ENCODE data around the gene MYL9. TPM values are rescaled to one million over a fixed set of nuclear protein-coding genes. Genes with fewer than 3 reads are reported as not detected.

Gene MYL9
- total and polyA plus RNA-seq, 2 donors (not counting 3 experiments of a cell fraction or from before 2014, with no cell fraction given): 41.7 to 116 TPM

GRCh38 chr20:36548704-36549627 is 7.6 kb downstream of the MYL9 start:
- Histone ChIP-seq H3K79me2 (ENCODE audit: control insufficient read depth, insufficient read depth, low read length) (no peaks in the 10 kb centered on the region), H2AFZ (ENCODE audit: low read depth, low read length) (no peak overlapping the region), H3K27ac (ENCODE audit: insufficient read depth, low read depth, low read length) (no peak overlapping the region), H3K9ac (replicated peaks; ENCODE audit: extremely low read depth, insufficient read depth, low read length) (no peak overlapping the region), H3K4me3 (replicated peaks in 1 of 3; ENCODE audit: insufficient read depth in 1 of 3, low read depth in 1 of 3, low read length in 3 of 3) (no peak overlapping the region), H3K9me3 (replicated peaks; ENCODE audit: control insufficient read depth, insufficient read depth, low read length) (no peaks in the 10 kb centered on the region), H3K36me3 (ENCODE audit: control insufficient read depth in 2 of 2, extremely low read depth in 1 of 2, insufficient read depth in 2 of 2, low read length in 2 of 2) (peaks cover 0 to 5% of the 10 kb centered on the region in 2 experiments), H4K20me1 (replicated peaks; ENCODE audit: control insufficient read depth, extremely low read depth, insufficient read depth, low read length) (no peaks in the 10 kb centered on the region), H3K9me1 (replicated peaks; ENCODE audit: control insufficient read depth, extremely low read depth, insufficient read depth, low read length) (no peaks in the 10 kb centered on the region), H3K4me2 (ENCODE audit: insufficient read depth, low read length) (no peak overlapping the region), H3K27me3 (ENCODE audit: control insufficient read depth in 2 of 2, insufficient read depth in 2 of 2, low read length in 2 of 2) (no peaks in the 10 kb centered on the region), H3K4me1 (ENCODE audit: control insufficient read depth, extremely low read depth, insufficient read depth, low read length) (peaks cover 5% of the 10 kb centered on the region)
- ChIA-PET CTCF (no interaction called here), POLR2A (no interaction called here)
- dilution Hi-C loops (cut with MboI; ENCODE audit: extremely low pct_ligation_motif_present, low sequenced_read_pairs): no loop called here
- BruUV-seq (replicated peaks): TSS peak; percentile 80
- FAIRE-seq (no peak), DNase-seq (ENCODE audit: low read depth, low spot score) (no peak)
- intact Hi-C loops (cut with micrococcal nuclease): no loop called here
- TF ChIP-seq GATA2 (IDR thresholded peaks at IDR 0.05; ENCODE audit: insufficient read depth, insufficient read length, low read depth, low read length): no peak
- no peak for TF ChIP-seq POLR2AphosphoS5 (IDR thresholded peaks at IDR 0.05; ENCODE audit: insufficient read depth, low read depth, low read length)
- TF ChIP-seq POLR2A (IDR thresholded peaks at IDR 0.05; ENCODE audit: low read depth, low read length): no peak
- TF ChIP-seq CTCF (IDR thresholded peaks at IDR 0.05; ENCODE audit: extremely low read depth in 1 of 2, insufficient read depth in 1 of 2, low read depth in 1 of 2, low read length in 2 of 2): no peak
- no peak for TF ChIP-seq FOS (IDR thresholded peaks at IDR 0.05; ENCODE audit: borderline replicate concordance, insufficient read depth, low read length)
- no peak for TF ChIP-seq EZH2 (IDR thresholded peaks at IDR 0.05; ENCODE audit: borderline replicate concordance, low read depth, low read length, severe bottlenecking)
- TF ChIP-seq MYC (IDR thresholded peaks at IDR 0.05; ENCODE audit: low read depth, low read length): no peak
- no peak for TF ChIP-seq JUN (IDR thresholded peaks at IDR 0.05; ENCODE audit: borderline replicate concordance, insufficient read depth, insufficient read length, low read depth)
- TF ChIP-seq MAX (IDR thresholded peaks at IDR 0.05; ENCODE audit: insufficient read depth, insufficient read length): no peak
